Adrenal gland (tissue), 19 donors: ENCODE results near the gene ARHGAP22. TPM values are rescaled to one million over a fixed set of nuclear protein-coding genes. Genes with fewer than 3 reads are reported as not detected.

ENCODE experiments used
- DNase-seq, 7 donors: peaks; one replicate each; pipeline ENCODE4 v3.0.0-alpha.2; 2019 to 2020
- H3K27ac ChIP-seq, 5 donors: fragments of 200-600 bp; sonication (generic) in 4 of 5; 1 replicate in 3 of 5; 2 replicates in 2 of 5; pipeline versions ENCODE4 v1.5.1 to v1.8.0; 2016 to 2020; ENCODE audit warnings: mild to moderate bottlenecking in 1 of 5
- H3K27me3 ChIP-seq: fragments of 200-600 bp; 2 replicates; pipeline ENCODE4 v1.8.0; 2021
- H3K36me3 ChIP-seq, 2 donors: fragments of 200-600 bp; replicated peaks in 1 of 2; 1 replicate in 1 of 2; 2 replicates in 1 of 2; pipeline versions ENCODE4 v1.5.1 to v1.8.0; 2018 to 2022
- H3K4me1 ChIP-seq, 2 donors: fragments of 200-600 bp; replicated peaks in 1 of 2; 1 replicate in 1 of 2; 2 replicates in 1 of 2; pipeline versions ENCODE4 v1.5.1 to v1.8.0; 2018 to 2021
- H3K4me3 ChIP-seq, 4 donors: fragments of 200-600 bp; sonication (generic) in 3 of 4; one replicate each; pipeline ENCODE4 v1.5.1; 2016 to 2018
- H3K9me3 ChIP-seq, 3 donors: fragments of 200-600 bp; sonication (generic) in 1 of 3; replicated peaks in 1 of 3; 1 replicate in 2 of 3; 2 replicates in 1 of 3; pipeline versions ENCODE4 v1.5.1 to v1.8.0; 2016 to 2021
- POLR2A ChIP-seq, 2 donors: fragments of 450-650 bp; IDR thresholded peaks; one replicate each; pipeline ENCODE4 v1.6.1; 2017; ENCODE audit warnings: antibody characterized with exemption in 2 of 2, mild to moderate bottlenecking in 2 of 2, moderate library complexity in 1 of 2
- WGBS, 4 donors: extraction: QIAGEN DNeasy Blood & Tissue Kit in 2 of 4; methylation state at CpG; one replicate each; pipeline versions ENCODE4 v1.1.5 to v1.1.7; 2013 to 2017; 5-methylcytosine and 5-hydroxymethylcytosine counted together
- intact Hi-C, 2 donors: fragments of 100-400 bp; cut with DNase I; formaldehyde crosslinking; loops; one replicate each; pipeline versions ENCODE4 v1.14.1 to v1.15.0; 2022 to 2023
- long read RNA-seq, 10 donors: library from polyadenylated mRNA in 3 of 10; unstranded in 2 of 10; stranded (forward) in 1 of 10; transcript quantifications; one replicate each; pipeline ENCODE4 v2.0.0 and lab custom pipeline, GENCODE V29; 2021 to 2026
- polyA plus RNA-seq, 3 donors: library from polyadenylated mRNA; stranded (reverse); fragments of 200-250 nt in 2 of 3; fragments of 350-450 nt in 1 of 3; fragmentation: Illumina TruSeq in 1 of 3; extraction: RNeasy Lipid Tissue Mini Kit (QIAGEN cat#74804) in 1 of 3; gene quantifications; one replicate each; pipeline ENCODE4 v1.2.3, GENCODE V29; 2013 to 2014
- total RNA-seq, 9 donors: library from RNA; depleted of rRNA in 4 of 9; stranded (reverse); fragments of >200 nt in 4 of 9; fragments of 120-200 nt in 1 of 9; fragmentation: NEBNext Ultra II Directional in 1 of 9; extraction: Animal tissue kit (Norgen Biotek cat#: 25700) in 1 of 9; gene quantifications; one replicate each; pipeline versions ENCODE4 v1.1.0 to v1.2.4, GENCODE V29; 2013 to 2023
- TF ChIP-seq, protein P1 (sequence below), 6 experiments: fragments of 450-650 bp in 4 of 6; fragments of 200-600 bp in 2 of 6; sonication (generic) in 1 of 6; IDR thresholded peaks; 1 replicate in 5 of 6; 2 replicates in 1 of 6; pipeline versions ENCODE4 v1.5.1 to v1.8.0; 2016 to 2021; ENCODE audit warnings: antibody characterized with exemption in 6 of 6, mild to moderate bottlenecking in 2 of 6, moderate library complexity in 1 of 6
- donor health status: healthy with polysubstance abuse.
- donor health status: Bipolar disorder and iron deficiency.
- donor health status: DM: yes; HTN: yes; CAD: no.
- donor health status: DM: no; HTN: no; CAD: no.
- donor health status: DM: no; HTN: no; CAD: no.
- donor health status: DM: yes; HTN: yes; CAD: no.

ARHGAP22 gene
- total RNA-seq, result 1 to 10 TPM in 8 of 9 donors, under 1 TPM in 1; 0.91 to 8.0 (median 4.7) TPM
- 10 to 100 TPM in 1 of 3 donors, 1 to 10 TPM in 2; 1.1 to 11.6 (median 4.6) TPM for polyA plus RNA-seq
- long read RNA-seq, donor 1, result 0 reads
- long read RNA-seq, donor 2, partial matches to known transcripts, result 15 of 15 reads
- long read RNA-seq, donor 2, other reads (novel, unspliced or antisense), result 0 of 15 reads
- long read RNA-seq, donor 3, result 0 reads
- long read RNA-seq, donor 4, partial matches to known transcripts, result 1 of 2 reads
- long read RNA-seq, donor 4, other reads (novel, unspliced or antisense), result 0 of 2 reads
- long read RNA-seq, donor 5, partial matches to known transcripts, result 0 of 11 reads
- long read RNA-seq, donor 5, other reads (novel, unspliced or antisense), result 6 of 11 reads
- long read RNA-seq, donor 6, partial matches to known transcripts, result 0 of 1 reads
- long read RNA-seq, donor 6, other reads (novel, unspliced or antisense), result 1 of 1 reads
- long read RNA-seq, donor 7, result 0 reads
- long read RNA-seq, donor 8, result 0 reads
- long read RNA-seq, donor 9, result 0 reads
- long read RNA-seq, donor 10, result 0 reads

- peaks cover 4 to 6% of the 10 kb centered on the region in 2 donors for H3K4me1 ChIP-seq
- 1 to 3% (median 2%) methylated on average over 4 to 30 of the region's 30 CpGs for WGBS, 4 donors
- no peak for TF ChIP-seq POLR2A (IDR thresholded peaks at IDR 0.05)
- TF ChIP-seq, protein P1, sequence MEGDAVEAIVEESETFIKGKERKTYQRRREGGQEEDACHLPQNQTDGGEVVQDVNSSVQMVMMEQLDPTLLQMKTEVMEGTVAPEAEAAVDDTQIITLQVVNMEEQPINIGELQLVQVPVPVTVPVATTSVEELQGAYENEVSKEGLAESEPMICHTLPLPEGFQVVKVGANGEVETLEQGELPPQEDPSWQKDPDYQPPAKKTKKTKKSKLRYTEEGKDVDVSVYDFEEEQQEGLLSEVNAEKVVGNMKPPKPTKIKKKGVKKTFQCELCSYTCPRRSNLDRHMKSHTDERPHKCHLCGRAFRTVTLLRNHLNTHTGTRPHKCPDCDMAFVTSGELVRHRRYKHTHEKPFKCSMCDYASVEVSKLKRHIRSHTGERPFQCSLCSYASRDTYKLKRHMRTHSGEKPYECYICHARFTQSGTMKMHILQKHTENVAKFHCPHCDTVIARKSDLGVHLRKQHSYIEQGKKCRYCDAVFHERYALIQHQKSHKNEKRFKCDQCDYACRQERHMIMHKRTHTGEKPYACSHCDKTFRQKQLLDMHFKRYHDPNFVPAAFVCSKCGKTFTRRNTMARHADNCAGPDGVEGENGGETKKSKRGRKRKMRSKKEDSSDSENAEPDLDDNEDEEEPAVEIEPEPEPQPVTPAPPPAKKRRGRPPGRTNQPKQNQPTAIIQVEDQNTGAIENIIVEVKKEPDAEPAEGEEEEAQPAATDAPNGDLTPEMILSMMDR (IDR thresholded peaks at IDR 0.05), result no peak
- H3K4me3 ChIP-seq, result peak within 1 kb of the TSS in 2 of 4 donors; percentile 8 to 47
- H3K36me3 ChIP-seq, result no peaks in the 10 kb centered on the region
- H3K27me3 ChIP-seq, result no peaks in the 10 kb centered on the region
- peak within 1 kb of the TSS in 1 of 5 donors; percentile 20 for H3K27ac ChIP-seq
- peak in 5 of 7 donors; percentile 29 to 60 (median 46) for DNase-seq
- no peaks in the 10 kb centered on the region for H3K9me3 ChIP-seq
- intact Hi-C loops, result no loop called here
Measured at GRCh38 chr10:48604991-48605508, at the start of gene ARHGAP22. Gene ARHGAP22, minus strand, starts transcription at chr10:48605073. Its CDS starts 277 bp downstream, at chr10:48604796.

DNA sequence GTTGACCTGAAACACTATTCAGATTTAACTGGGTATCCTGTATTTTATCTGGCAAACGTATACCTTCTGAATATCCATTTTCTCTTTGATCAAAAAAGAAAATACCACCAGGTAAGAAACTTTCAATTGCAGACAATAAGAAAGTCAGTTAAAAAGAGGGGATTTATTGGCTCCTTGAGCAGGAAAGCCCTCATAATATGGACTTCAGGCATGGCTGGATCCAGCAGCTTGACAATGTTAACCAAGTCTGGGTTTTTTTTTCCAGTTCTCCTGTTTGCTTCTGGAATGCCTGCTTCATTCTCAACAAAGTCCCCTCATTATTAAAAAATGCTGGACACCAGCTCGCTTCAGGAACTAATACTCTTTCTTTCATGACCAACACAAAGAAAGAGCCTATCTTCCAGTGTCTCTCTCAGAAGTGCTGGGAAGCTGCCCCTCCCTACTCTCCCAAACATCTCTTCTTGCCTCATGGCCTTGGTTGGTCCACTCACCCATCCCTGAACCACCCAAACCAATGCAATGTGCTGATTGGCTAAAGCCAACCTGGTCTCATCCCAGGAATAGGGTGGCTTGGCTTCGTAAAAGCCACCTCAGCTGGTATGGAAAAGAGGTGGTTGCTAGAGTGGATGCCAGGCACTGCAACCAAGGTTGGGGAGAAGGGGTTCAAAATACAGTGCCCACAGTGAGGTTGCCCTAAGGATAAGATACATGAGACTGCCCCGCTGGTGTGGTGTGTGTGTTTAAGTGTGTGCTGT lies 49.2 kb upstream of the ARHGAP22 start:
- Histone ChIP-seq H3K4me3 (no peak overlapping the region), H3K27ac (no peak overlapping the region), H3K4me1 (peaks cover 0 to 16% of the 10 kb centered on the region in 2 donors), H3K27me3 (no peaks in the 10 kb centered on the region), H3K36me3 (no peaks in the 10 kb centered on the region), H3K9me3 (no peaks in the 10 kb centered on the region)
- 87 to 94% (median 92%) methylated on average over 4 of the region's 4 CpGs for WGBS, 4 donors
- no peak for DNase-seq
- TF ChIP-seq, protein P1 (IDR thresholded peaks at IDR 0.05), result no peak
- TF ChIP-seq POLR2A (IDR thresholded peaks at IDR 0.05), result no peak
- intact Hi-C loops, result loop anchor here (5.0 to 10.0 kb wide), 2 partner anchors 102 to 511 kb away; no protein-coding TSS in a partner anchor

GRCh38 chr10:48653347-48653746 lies 48.5 kb upstream of the ARHGAP22 start:
- Histone ChIP-seq H3K4me1 (peaks cover 0 to 16% of the 10 kb centered on the region in 2 donors), H3K27me3 (no peaks in the 10 kb centered on the region), H3K27ac (no peak overlapping the region), H3K9me3 (no peaks in the 10 kb centered on the region), H3K4me3 (no peak overlapping the region), H3K36me3 (no peaks in the 10 kb centered on the region)
- intact Hi-C loops, result loop anchor here (5.0 to 10.0 kb wide), 2 partner anchors 101 to 511 kb away; no protein-coding TSS in a partner anchor
- no peak for TF ChIP-seq POLR2A (IDR thresholded peaks at IDR 0.05)
- TF ChIP-seq, protein P1 (IDR thresholded peaks at IDR 0.05), result no peak
- 81 to 92% (median 86%) methylated on average over 3 to 5 of the region's 5 CpGs for WGBS, 4 donors
- no peak for DNase-seq

- H3K4me3 ChIP-seq, result no peak overlapping the region
- no peaks in the 10 kb centered on the region for H3K36me3 ChIP-seq
- WGBS, 4 donors, result 70 to 80% (median 75%) methylated on average over 4 of the region's 4 CpGs
- TF ChIP-seq POLR2A (IDR thresholded peaks at IDR 0.05), result no peak
- TF ChIP-seq, protein P1 (IDR thresholded peaks at IDR 0.05), result no peak
- no peaks in the 10 kb centered on the region for H3K27me3 ChIP-seq
- H3K9me3 ChIP-seq, result no peaks in the 10 kb centered on the region
- no peak overlapping the region for H3K27ac ChIP-seq
- intact Hi-C loops, result loop anchor here (5.0 to 10.0 kb wide), 2 partner anchors 100 to 512 kb away; no protein-coding TSS in a partner anchor
- peaks cover 0 to 16% of the 10 kb centered on the region in 2 donors for H3K4me1 ChIP-seq
- DNase-seq, result no peak
Measured at GRCh38 chr10:48652344-48652743, 47.5 kb upstream of the ARHGAP22 start.
